Liver (tissue), 3 donors: ENCODE results near the gene CCDC152.

ENCODE experiments used
- EGR1 ChIP-seq, 2 donors: IDR thresholded peaks; 2 replicates each; pipeline ENCODE4 v1.6.1; 2016 to 2018; ENCODE audit warnings: antibody characterized with exemption in 2 of 2, low read depth in 2 of 2
- GABPA ChIP-seq, 2 donors: IDR thresholded peaks in 1 of 2; conservative IDR thresholded peaks in 1 of 2; 2 replicates each; pipeline ENCODE4 v1.6.1; 2016; ENCODE audit warnings: antibody characterized with exemption in 2 of 2, mild to moderate bottlenecking in 1 of 2, moderate library complexity in 1 of 2
- JUND ChIP-seq, 2 donors: IDR thresholded peaks; 2 replicates each; pipeline ENCODE4 v1.6.1; 2016; ENCODE audit warnings: antibody characterized with exemption in 2 of 2
- RAD21 ChIP-seq, 2 donors: IDR thresholded peaks; 2 replicates each; pipeline ENCODE4 v1.6.1; 2016; ENCODE audit warnings: antibody characterized with exemption in 2 of 2, mild to moderate bottlenecking in 2 of 2
- RXRA ChIP-seq, 2 donors: IDR thresholded peaks; 2 replicates each; pipeline ENCODE4 v1.6.1; 2017 to 2018; ENCODE audit warnings: antibody characterized with exemption in 2 of 2, mild to moderate bottlenecking in 1 of 2
- SP1 ChIP-seq: IDR thresholded peaks from 2 replicates; pipeline ENCODE4 v1.6.1; 2018; ENCODE audit warnings: antibody characterized with exemption, mild to moderate bottlenecking
- TAF1 ChIP-seq: conservative IDR thresholded peaks from 2 replicates; pipeline ENCODE4 v1.6.1; 2016; ENCODE audit warnings: antibody characterized with exemption, mild to moderate bottlenecking
- YY1 ChIP-seq: IDR thresholded peaks from 2 replicates; pipeline ENCODE4 v1.6.1; 2016; ENCODE audit warnings: antibody characterized with exemption, mild to moderate bottlenecking
- TF ChIP-seq, protein P1 (sequence below): fragments of 150-350 bp; IDR thresholded peaks from 2 replicates; pipeline ENCODE4 v1.5.1; 2017; ENCODE audit warnings: improper control_type of control experiment, low read depth, low read length; ENCODE audit not compliant: missing input control
- TF ChIP-seq, protein P2 (sequence below): IDR thresholded peaks from 2 replicates; pipeline ENCODE4 v1.6.1; 2016; ENCODE audit warnings: antibody characterized with exemption
- TF ChIP-seq, protein P3 (sequence below): IDR thresholded peaks from 2 replicates; pipeline ENCODE4 v1.6.1; 2016; ENCODE audit warnings: antibody characterized with exemption, mild to moderate bottlenecking
- TF ChIP-seq, protein P4 (sequence below): IDR thresholded peaks from 2 replicates; pipeline ENCODE4 v1.6.1; 2016; ENCODE audit warnings: antibody characterized with exemption
- TF ChIP-seq, protein P5 (sequence below): IDR thresholded peaks from 2 replicates; pipeline ENCODE4 v1.6.1; 2016; ENCODE audit warnings: antibody characterized with exemption
- donor health status: healthy.
- donor health status: healthy.

DNA sequence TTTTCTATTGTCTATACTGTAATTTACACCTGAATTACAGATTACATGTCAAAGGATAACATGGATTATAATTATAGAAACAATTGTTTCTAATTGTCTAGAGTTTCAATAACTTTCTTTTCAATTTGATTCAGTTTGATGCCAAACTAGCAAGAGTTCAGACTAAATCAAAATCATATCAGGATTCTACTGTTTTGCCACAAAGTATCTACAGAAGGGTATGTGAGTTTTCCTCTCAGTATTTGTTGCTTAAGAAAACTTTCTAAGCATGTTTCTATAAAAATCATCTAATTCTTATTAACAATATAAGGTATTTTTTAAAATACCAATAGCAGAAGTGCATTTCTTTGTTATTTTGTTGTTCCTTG is 42.6 kb downstream of the CCDC152 start:
- TF ChIP-seq, protein P1, sequence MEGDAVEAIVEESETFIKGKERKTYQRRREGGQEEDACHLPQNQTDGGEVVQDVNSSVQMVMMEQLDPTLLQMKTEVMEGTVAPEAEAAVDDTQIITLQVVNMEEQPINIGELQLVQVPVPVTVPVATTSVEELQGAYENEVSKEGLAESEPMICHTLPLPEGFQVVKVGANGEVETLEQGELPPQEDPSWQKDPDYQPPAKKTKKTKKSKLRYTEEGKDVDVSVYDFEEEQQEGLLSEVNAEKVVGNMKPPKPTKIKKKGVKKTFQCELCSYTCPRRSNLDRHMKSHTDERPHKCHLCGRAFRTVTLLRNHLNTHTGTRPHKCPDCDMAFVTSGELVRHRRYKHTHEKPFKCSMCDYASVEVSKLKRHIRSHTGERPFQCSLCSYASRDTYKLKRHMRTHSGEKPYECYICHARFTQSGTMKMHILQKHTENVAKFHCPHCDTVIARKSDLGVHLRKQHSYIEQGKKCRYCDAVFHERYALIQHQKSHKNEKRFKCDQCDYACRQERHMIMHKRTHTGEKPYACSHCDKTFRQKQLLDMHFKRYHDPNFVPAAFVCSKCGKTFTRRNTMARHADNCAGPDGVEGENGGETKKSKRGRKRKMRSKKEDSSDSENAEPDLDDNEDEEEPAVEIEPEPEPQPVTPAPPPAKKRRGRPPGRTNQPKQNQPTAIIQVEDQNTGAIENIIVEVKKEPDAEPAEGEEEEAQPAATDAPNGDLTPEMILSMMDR: no peak
- TF ChIP-seq, protein P2, sequence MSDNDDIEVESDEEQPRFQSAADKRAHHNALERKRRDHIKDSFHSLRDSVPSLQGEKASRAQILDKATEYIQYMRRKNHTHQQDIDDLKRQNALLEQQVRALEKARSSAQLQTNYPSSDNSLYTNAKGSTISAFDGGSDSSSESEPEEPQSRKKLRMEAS: no peak
- TF ChIP-seq YY1 (no peak), RAD21 (IDR thresholded peaks at IDR 0.05) (no peak), EGR1 (IDR thresholded peaks at IDR 0.05; ENCODE audit: low read depth in 2 of 2) (no peak), JUND (IDR thresholded peaks at IDR 0.05) (no peak), TAF1 (no peak), RXRA (IDR thresholded peaks at IDR 0.05) (no peak), GABPA (IDR thresholded peaks at IDR 0.05 in 1 of 2, conservative IDR thresholded peaks at IDR 0.05 in 1 of 2) (no peak), SP1 (no peak)
- TF ChIP-seq, protein P3, sequence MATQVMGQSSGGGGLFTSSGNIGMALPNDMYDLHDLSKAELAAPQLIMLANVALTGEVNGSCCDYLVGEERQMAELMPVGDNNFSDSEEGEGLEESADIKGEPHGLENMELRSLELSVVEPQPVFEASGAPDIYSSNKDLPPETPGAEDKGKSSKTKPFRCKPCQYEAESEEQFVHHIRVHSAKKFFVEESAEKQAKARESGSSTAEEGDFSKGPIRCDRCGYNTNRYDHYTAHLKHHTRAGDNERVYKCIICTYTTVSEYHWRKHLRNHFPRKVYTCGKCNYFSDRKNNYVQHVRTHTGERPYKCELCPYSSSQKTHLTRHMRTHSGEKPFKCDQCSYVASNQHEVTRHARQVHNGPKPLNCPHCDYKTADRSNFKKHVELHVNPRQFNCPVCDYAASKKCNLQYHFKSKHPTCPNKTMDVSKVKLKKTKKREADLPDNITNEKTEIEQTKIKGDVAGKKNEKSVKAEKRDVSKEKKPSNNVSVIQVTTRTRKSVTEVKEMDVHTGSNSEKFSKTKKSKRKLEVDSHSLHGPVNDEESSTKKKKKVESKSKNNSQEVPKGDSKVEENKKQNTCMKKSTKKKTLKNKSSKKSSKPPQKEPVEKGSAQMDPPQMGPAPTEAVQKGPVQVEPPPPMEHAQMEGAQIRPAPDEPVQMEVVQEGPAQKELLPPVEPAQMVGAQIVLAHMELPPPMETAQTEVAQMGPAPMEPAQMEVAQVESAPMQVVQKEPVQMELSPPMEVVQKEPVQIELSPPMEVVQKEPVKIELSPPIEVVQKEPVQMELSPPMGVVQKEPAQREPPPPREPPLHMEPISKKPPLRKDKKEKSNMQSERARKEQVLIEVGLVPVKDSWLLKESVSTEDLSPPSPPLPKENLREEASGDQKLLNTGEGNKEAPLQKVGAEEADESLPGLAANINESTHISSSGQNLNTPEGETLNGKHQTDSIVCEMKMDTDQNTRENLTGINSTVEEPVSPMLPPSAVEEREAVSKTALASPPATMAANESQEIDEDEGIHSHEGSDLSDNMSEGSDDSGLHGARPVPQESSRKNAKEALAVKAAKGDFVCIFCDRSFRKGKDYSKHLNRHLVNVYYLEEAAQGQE: no peak
- TF ChIP-seq, protein P4, sequence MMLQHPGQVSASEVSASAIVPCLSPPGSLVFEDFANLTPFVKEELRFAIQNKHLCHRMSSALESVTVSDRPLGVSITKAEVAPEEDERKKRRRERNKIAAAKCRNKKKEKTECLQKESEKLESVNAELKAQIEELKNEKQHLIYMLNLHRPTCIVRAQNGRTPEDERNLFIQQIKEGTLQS: no peak
- TF ChIP-seq, protein P5, sequence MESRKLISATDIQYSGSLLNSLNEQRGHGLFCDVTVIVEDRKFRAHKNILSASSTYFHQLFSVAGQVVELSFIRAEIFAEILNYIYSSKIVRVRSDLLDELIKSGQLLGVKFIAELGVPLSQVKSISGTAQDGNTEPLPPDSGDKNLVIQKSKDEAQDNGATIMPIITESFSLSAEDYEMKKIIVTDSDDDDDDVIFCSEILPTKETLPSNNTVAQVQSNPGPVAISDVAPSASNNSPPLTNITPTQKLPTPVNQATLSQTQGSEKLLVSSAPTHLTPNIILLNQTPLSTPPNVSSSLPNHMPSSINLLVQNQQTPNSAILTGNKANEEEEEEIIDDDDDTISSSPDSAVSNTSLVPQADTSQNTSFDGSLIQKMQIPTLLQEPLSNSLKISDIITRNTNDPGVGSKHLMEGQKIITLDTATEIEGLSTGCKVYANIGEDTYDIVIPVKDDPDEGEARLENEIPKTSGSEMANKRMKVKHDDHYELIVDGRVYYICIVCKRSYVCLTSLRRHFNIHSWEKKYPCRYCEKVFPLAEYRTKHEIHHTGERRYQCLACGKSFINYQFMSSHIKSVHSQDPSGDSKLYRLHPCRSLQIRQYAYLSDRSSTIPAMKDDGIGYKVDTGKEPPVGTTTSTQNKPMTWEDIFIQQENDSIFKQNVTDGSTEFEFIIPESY: no peak
